Hepatocyte (in vitro differentiated cells): ENCODE measurements around the gene CDH6. TPM values are rescaled to one million over a fixed set of nuclear protein-coding genes. Genes with fewer than 3 reads are reported as not detected.

Source experiments
- DNase-seq: peaks from one replicate; pipeline ENCODE4 v3.0.0-alpha.2; 2016; ENCODE audit warnings: low spot score
- H2AFZ ChIP-seq: fragments of 200-600 bp; sonication (generic); 2 replicates; pipeline ENCODE4 v1.6.0; 2016; ENCODE audit warnings: antibody characterized with exemption, mild to moderate bottlenecking
- H3K27ac ChIP-seq: fragments of 200-600 bp; sonication (generic); 2 replicates; pipeline ENCODE4 v1.5.1; 2016; ENCODE audit warnings: mild to moderate bottlenecking
- H3K27me3 ChIP-seq: fragments of 200-600 bp; sonication (generic); 2 replicates; pipeline ENCODE4 v1.6.1; 2016
- H3K36me3 ChIP-seq: fragments of 200-600 bp; sonication (generic); replicated peaks from 2 replicates; pipeline ENCODE4 v1.5.1; 2016; ENCODE audit warnings: low read depth; ENCODE audit not compliant: insufficient read depth
- H3K4me1 ChIP-seq: fragments of 200-600 bp; sonication (generic); 2 replicates; pipeline ENCODE4 v1.5.1; 2016; ENCODE audit warnings: mild to moderate bottlenecking, moderate library complexity; ENCODE audit not compliant: insufficient read depth
- H3K4me2 ChIP-seq: fragments of 200-600 bp; sonication (generic); 2 replicates; pipeline ENCODE4 v1.6.0; 2016
- H3K4me3 ChIP-seq: fragments of 200-600 bp; sonication (generic); 2 replicates; pipeline ENCODE4 v1.5.1; 2016; ENCODE audit warnings: mild to moderate bottlenecking
- H3K79me2 ChIP-seq: fragments of 200-600 bp; sonication (generic); 2 replicates; pipeline ENCODE4 v1.6.0; 2017; ENCODE audit warnings: mild to moderate bottlenecking
- H3K9me2 ChIP-seq: fragments of 200-600 bp; sonication (generic); replicated peaks from 2 replicates; pipeline ENCODE4 v1.6.0; 2017; ENCODE audit warnings: mild to moderate bottlenecking; ENCODE audit not compliant: insufficient read depth
- H3K9me3 ChIP-seq: fragments of 200-600 bp; sonication (generic); 2 replicates; pipeline ENCODE4 v1.5.1; 2016; ENCODE audit warnings: low read depth, mild to moderate bottlenecking
- H4K20me1 ChIP-seq: fragments of 200-600 bp; sonication (generic); 2 replicates; pipeline ENCODE4 v1.6.0; 2016; ENCODE audit warnings: mild to moderate bottlenecking; ENCODE audit not compliant: insufficient read depth, poor library complexity, severe bottlenecking
- EZH2 ChIP-seq: fragments of 200-600 bp; sonication (generic); IDR thresholded peaks from 2 replicates; pipeline ENCODE4 v1.6.1; 2016; ENCODE audit warnings: antibody characterized with exemption, mild to moderate bottlenecking, borderline replicate concordance
- EZH2phosphoT487 ChIP-seq: fragments of 200-600 bp; sonication (generic); IDR thresholded peaks from one replicate; pipeline ENCODE4 v1.6.1; 2018; ENCODE audit warnings: antibody characterized with exemption, mild to moderate bottlenecking, low read depth, moderate library complexity; ENCODE audit not compliant: unreplicated experiment, severe bottlenecking
- WGBS: methylation state at CpG from one replicate; pipeline ENCODE4 v1.1.6; 2016; ENCODE audit warnings: low lambda C conversion rate; ENCODE audit errors: missing lambda C conversion rate; 5-methylcytosine and 5-hydroxymethylcytosine counted together
- polyA plus RNA-seq: library from polyadenylated mRNA; unstranded; fragments of >200 nt; fragmentation: Nextera tagmentation; extraction: Ambion mirVana; gene quantifications from 2 replicates; pipeline ENCODE4 v1.2.1, GENCODE V29; 2016
- total RNA-seq: library from RNA; depleted of rRNA; stranded (reverse); fragments of >200 nt; gene quantifications from 2 replicates; pipeline ENCODE4 v1.2.3, GENCODE V29; 2014
- TF ChIP-seq, protein P1 (sequence below): fragments of 200-600 bp; sonication (generic); IDR thresholded peaks from 2 replicates; pipeline ENCODE4 v1.5.1; 2016; ENCODE audit warnings: antibody characterized with exemption, mild to moderate bottlenecking; ENCODE audit not compliant: poor library complexity

CDH6 gene
- total and polyA plus RNA-seq, 2 experiments from 2014 or later: 11.6 to 36.9 TPM

DNA sequence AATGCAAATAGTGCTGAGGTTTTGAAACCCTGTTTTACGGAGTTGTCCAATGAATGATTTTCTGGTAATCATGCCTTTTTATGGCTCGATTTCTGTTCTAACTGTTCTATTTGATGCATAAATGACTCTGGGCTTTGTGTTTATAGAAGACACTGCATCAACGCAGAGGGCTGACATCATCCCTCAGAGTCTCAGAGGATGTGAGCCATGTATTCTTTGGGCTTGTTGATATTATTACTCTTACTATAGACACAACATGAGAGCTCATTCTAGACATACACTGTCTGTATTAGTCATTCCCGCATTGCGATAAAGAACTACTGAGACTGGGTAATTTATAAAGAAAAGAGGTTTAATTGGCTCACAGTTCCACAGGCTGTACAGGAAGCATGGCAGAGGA, 31.6 kb downstream of the CDH6 start:
- Histone ChIP-seq H3K79me2 (no peaks in the 10 kb centered on the region), H4K20me1 (no peaks in the 10 kb centered on the region), H3K9me3 (no peaks in the 10 kb centered on the region), H3K4me3 (no peak overlapping the region), H3K36me3 (no peaks in the 10 kb centered on the region), H3K4me2 (no peak overlapping the region), H3K9me2 (no peaks in the 10 kb centered on the region), H3K27ac (no peak overlapping the region), H3K27me3 (no peaks in the 10 kb centered on the region), H3K4me1 (peaks cover 12% of the 10 kb centered on the region), H2AFZ (no peak overlapping the region)
- DNase-seq: no peak
- TF ChIP-seq EZH2phosphoT487 (no peak), EZH2 (no peak)
- TF ChIP-seq, protein P1, sequence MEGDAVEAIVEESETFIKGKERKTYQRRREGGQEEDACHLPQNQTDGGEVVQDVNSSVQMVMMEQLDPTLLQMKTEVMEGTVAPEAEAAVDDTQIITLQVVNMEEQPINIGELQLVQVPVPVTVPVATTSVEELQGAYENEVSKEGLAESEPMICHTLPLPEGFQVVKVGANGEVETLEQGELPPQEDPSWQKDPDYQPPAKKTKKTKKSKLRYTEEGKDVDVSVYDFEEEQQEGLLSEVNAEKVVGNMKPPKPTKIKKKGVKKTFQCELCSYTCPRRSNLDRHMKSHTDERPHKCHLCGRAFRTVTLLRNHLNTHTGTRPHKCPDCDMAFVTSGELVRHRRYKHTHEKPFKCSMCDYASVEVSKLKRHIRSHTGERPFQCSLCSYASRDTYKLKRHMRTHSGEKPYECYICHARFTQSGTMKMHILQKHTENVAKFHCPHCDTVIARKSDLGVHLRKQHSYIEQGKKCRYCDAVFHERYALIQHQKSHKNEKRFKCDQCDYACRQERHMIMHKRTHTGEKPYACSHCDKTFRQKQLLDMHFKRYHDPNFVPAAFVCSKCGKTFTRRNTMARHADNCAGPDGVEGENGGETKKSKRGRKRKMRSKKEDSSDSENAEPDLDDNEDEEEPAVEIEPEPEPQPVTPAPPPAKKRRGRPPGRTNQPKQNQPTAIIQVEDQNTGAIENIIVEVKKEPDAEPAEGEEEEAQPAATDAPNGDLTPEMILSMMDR: no peak
- 89% methylated on average over 5 of the region's 5 CpGs for WGBS

DNA sequence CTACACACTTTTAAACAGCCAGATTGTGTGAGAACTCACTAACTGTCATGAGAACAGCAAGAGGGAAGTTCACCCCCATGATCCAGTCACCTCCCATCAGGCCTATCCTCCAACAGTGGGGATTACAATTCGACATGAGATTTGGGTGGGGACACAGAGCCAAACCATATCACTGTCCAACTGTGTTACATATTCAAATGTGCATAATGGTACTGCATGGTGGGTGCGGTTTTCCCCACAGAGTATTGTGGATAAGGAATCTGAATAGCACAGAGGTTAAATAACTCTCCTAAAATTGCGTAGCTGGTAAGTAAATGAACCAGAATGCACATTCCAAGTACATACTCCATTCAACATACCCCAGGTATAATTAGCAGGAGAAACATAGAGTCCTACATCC, 32.1 kb downstream of the CDH6 start:
- TF ChIP-seq EZH2phosphoT487 (no peak), EZH2 (no peak)
- TF ChIP-seq, protein P1: no peak
- H3K4me2 ChIP-seq: no peak overlapping the region
- H3K4me3 ChIP-seq: no peak overlapping the region
- H3K79me2 ChIP-seq: no peaks in the 10 kb centered on the region
- H2AFZ ChIP-seq: no peak overlapping the region
- H3K27me3 ChIP-seq: no peaks in the 10 kb centered on the region
- H3K27ac ChIP-seq: no peak overlapping the region
- 99% methylated on average over 3 of the region's 3 CpGs for WGBS
- H3K9me3 ChIP-seq: no peaks in the 10 kb centered on the region
- H3K36me3 ChIP-seq: no peaks in the 10 kb centered on the region
- H3K4me1 ChIP-seq: peaks cover 9% of the 10 kb centered on the region
- no peaks in the 10 kb centered on the region for H3K9me2 ChIP-seq
- H4K20me1 ChIP-seq: no peaks in the 10 kb centered on the region
- no peak for DNase-seq

DNA sequence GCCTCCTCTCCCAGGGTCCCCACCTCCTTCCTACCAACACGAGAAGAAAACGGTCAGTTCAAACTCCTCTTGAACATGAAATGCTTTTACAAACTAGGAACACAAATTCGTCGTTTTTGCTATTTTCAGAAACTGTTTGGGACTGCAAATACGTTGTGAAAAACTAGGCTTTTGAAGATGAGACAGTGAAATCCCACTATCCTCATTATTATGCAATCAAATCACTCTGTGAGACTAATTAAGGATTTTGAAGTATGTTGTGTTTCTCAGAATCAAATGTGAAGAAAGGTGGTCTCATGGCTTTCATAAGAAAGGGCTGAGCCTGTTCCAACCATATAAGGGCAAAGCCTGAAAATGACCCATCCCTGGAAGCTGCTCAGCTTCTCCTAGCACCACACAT, 33.2 kb downstream of the CDH6 start:
- H3K4me2 ChIP-seq: no peak overlapping the region
- H3K4me3 ChIP-seq: no peak overlapping the region
- no peak for TF ChIP-seq EZH2
- TF ChIP-seq EZH2phosphoT487: no peak
- TF ChIP-seq, protein P1: no peak
- no peaks in the 10 kb centered on the region for H4K20me1 ChIP-seq
- no peaks in the 10 kb centered on the region for H3K79me2 ChIP-seq
- no peaks in the 10 kb centered on the region for H3K9me2 ChIP-seq
- H3K4me1 ChIP-seq: peaks cover 6% of the 10 kb centered on the region
- 93% methylated on average over 5 of the region's 5 CpGs for WGBS
- H3K36me3 ChIP-seq: no peaks in the 10 kb centered on the region
- no peaks in the 10 kb centered on the region for H3K9me3 ChIP-seq
- no peak overlapping the region for H2AFZ ChIP-seq
- no peak for DNase-seq
- no peaks in the 10 kb centered on the region for H3K27me3 ChIP-seq
- H3K27ac ChIP-seq: no peak overlapping the region

DNA sequence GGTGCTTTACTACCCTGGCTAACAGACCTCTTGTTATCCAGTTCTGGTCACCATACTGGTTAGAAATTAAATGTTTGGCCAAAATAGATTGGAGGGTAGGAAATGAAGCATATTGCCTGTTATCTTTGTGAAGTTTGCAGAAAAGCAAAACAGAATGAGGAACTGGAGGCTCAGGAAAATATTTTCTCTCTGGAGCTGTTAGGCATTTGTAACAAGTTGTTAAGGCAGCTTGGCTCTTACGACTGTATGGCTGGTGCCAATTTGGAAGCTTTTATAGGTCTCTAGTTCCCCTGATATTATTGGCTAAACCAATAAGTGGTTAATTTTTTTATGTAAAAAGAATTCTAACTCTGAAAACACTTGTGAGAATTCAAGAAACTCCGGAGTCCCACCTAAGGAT, 35.8 kb downstream of the CDH6 start:
- H3K79me2 ChIP-seq: no peaks in the 10 kb centered on the region
- 74% methylated on average over 2 of the region's 2 CpGs for WGBS
- DNase-seq: no peak
- no peak overlapping the region for H3K27ac ChIP-seq
- no peaks in the 10 kb centered on the region for H3K9me2 ChIP-seq
- no peak overlapping the region for H3K4me2 ChIP-seq
- H3K36me3 ChIP-seq: no peaks in the 10 kb centered on the region
- H3K4me3 ChIP-seq: no peak overlapping the region
- peaks cover 6% of the 10 kb centered on the region for H3K4me1 ChIP-seq
- no peaks in the 10 kb centered on the region for H3K9me3 ChIP-seq
- no peak for TF ChIP-seq EZH2
- H4K20me1 ChIP-seq: no peaks in the 10 kb centered on the region
- H3K27me3 ChIP-seq: no peaks in the 10 kb centered on the region
- no peak overlapping the region for H2AFZ ChIP-seq
